PC-3 (cell line): ENCODE measurements around the gene TSPAN2. TPM values are rescaled to one million over a fixed set of nuclear protein-coding genes. Genes with fewer than 3 reads are reported as not detected.
A peak's percentile ranks its signal among the peaks of the same experiment; 100 is the strongest.

Source experiments
- ATAC-seq: fragments of 200-7000 bp; cut with Tn5 transposase; 2 replicates; pipeline ENCODE4 v1.9.1; 2020; ENCODE audit warnings: mild to moderate bottlenecking, moderate library complexity
- BruUV-seq: library from RNA; stranded (reverse); fragments of 400-500 nt; replicated peaks from 2 replicates; lab custom pipeline; 2021; lab: Mats Ljungman, UMichigan
- CTCF ChIA-PET: fragments of 300-600 bp; sonication (Branson Sonifier 250); formaldehyde crosslinking; loops from one replicate; lab custom pipeline; 2022; ENCODE audit warnings: antibody characterized with exemption; lab: Charles Lee
- POLR2A ChIA-PET: fragments of 300-600 bp; sonication (Branson Sonifier 250); formaldehyde crosslinking; loops from one replicate; lab custom pipeline; 2022; ENCODE audit warnings: antibody characterized with exemption; ENCODE audit not compliant: unreplicated experiment; lab: Charles Lee
- DNase-seq: peaks from one replicate; pipeline ENCODE4 v3.0.0-alpha.2; 2015
- H2AFZ ChIP-seq: fragments of 300-600 bp; sonication (generic); 2 replicates; pipeline ENCODE4 v1.6.0; 2016; ENCODE audit warnings: antibody characterized with exemption, low read length
- H3F3A ChIP-seq: fragments of 300-600 bp; sonication (generic); one replicate; pipeline ENCODE4 v1.6.0; 2017; ENCODE audit warnings: antibody characterized with exemption, low read length, control low read depth, mild to moderate bottlenecking; ENCODE audit not compliant: unreplicated experiment
- H3K27ac ChIP-seq: fragments of 300-600 bp; sonication (generic); 2 replicates; pipeline ENCODE4 v1.5.1; 2016; ENCODE audit warnings: mild to moderate bottlenecking, low read length
- H3K27me3 ChIP-seq: fragments of 300-600 bp; sonication (generic); 2 replicates; pipeline ENCODE4 v1.6.1; 2016; ENCODE audit warnings: low read length, mixed read lengths
- H3K36me3 ChIP-seq: fragments of 300-600 bp; sonication (generic); 2 replicates; pipeline ENCODE4 v1.6.1; 2016; ENCODE audit warnings: low read depth, mixed run types, low read length, mixed read lengths
- H3K4me1 ChIP-seq: fragments of 300-600 bp; sonication (generic); 2 replicates; pipeline ENCODE4 v1.5.1; 2016; ENCODE audit warnings: low read length; ENCODE audit not compliant: insufficient read depth
- H3K4me2 ChIP-seq: fragments of 300-600 bp; sonication (generic); 2 replicates; pipeline ENCODE4 v1.6.0; 2016; ENCODE audit warnings: low read length
- H3K4me3 ChIP-seq: fragments of 300-600 bp; sonication (generic); 2 replicates; pipeline ENCODE4 v1.5.1; 2016; ENCODE audit warnings: mild to moderate bottlenecking, low read length, mixed read lengths
- H3K79me2 ChIP-seq: fragments of 300-600 bp; sonication (generic); 2 replicates; pipeline ENCODE4 v1.6.1; 2017; ENCODE audit warnings: low read length, mixed read lengths
- H3K9ac ChIP-seq: fragments of 300-600 bp; sonication (generic); 2 replicates; pipeline ENCODE4 v1.6.0; 2016; ENCODE audit warnings: mild to moderate bottlenecking, low read length
- H3K9me2 ChIP-seq: fragments of 300-600 bp; sonication (generic); replicated peaks from 2 replicates; pipeline ENCODE4 v1.6.1; 2016; ENCODE audit warnings: mixed run types, low read length, mixed read lengths
- H3K9me3 ChIP-seq: fragments of 300-600 bp; sonication (generic); 2 replicates; pipeline ENCODE4 v1.6.1; 2016; ENCODE audit warnings: low read length, mixed read lengths
- H4K20me1 ChIP-seq: fragments of 300-600 bp; sonication (generic); 2 replicates; pipeline ENCODE4 v1.6.1; 2016; ENCODE audit warnings: low read length, mixed read lengths
- EZH2 ChIP-seq: fragments of 300-600 bp; sonication (generic); IDR thresholded peaks from one replicate; pipeline ENCODE4 v1.6.1; 2017; ENCODE audit warnings: antibody characterized with exemption, mild to moderate bottlenecking, low read length; ENCODE audit not compliant: unreplicated experiment
- EZH2phosphoT487 ChIP-seq: fragments of 300-600 bp; sonication (generic); IDR thresholded peaks from 2 replicates; pipeline ENCODE4 v1.6.1; 2018; ENCODE audit warnings: mild to moderate bottlenecking, antibody characterized with exemption, low read length, borderline replicate concordance
- intact Hi-C: fragments of 100-400 bp; cut with micrococcal nuclease; formaldehyde crosslinking; loops from 2 replicates; pipeline ENCODE4 v1.9.0; 2023
- total RNA-seq: library from RNA; depleted of rRNA; stranded (reverse); fragments of >200 nt; gene quantifications from 2 replicates; pipeline ENCODE4 v1.2.3, GENCODE V29; 2014
- TF ChIP-seq, protein P1 (sequence below): fragments of 300-600 bp; sonication (generic); conservative IDR thresholded peaks from 2 replicates; pipeline ENCODE4 v1.5.1; 2017; ENCODE audit warnings: antibody characterized with exemption, low read depth, mild to moderate bottlenecking, low read length

TSPAN2 gene
- total RNA-seq, 1 experiment from 2014 or later = 1.7 TPM

DNA sequence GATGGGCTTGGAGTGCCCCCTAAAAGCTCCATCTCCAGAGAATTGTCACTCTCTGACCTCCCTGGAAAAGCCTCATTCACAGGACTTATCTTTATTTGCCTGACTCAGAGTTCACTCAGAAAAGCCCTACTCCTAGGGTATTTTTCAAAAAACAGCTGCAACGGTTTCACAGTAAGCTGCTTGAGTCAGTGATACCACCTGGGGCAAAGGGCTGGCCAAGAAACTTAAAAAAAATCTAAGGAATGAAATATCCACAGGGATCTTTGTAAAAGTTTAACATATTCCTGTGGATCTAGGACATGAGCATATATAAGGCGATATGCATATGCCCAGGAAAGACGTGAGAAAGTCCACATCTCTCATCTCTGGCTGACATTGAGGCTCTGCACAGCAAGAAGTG lies 33.8 kb upstream of the TSPAN2 start:
- Histone ChIP-seq H3K27ac (no peak overlapping the region), H4K20me1 (no peaks in the 10 kb centered on the region), H3K4me1 (peaks cover 9% of the 10 kb centered on the region; the same call in 1 of the 2 replicates), H3K9me3 (no peaks in the 10 kb centered on the region), H3F3A (no peaks in the 10 kb centered on the region), H2AFZ (0 out of 2 replicates have a peak overlapping the region, but pooled peaks have one; percentile 15), H3K27me3 (no peaks in the 10 kb centered on the region), H3K4me2 (no peak overlapping the region), H3K9me2 (no peaks in the 10 kb centered on the region), H3K79me2 (no peaks in the 10 kb centered on the region), H3K4me3 (no peak overlapping the region), H3K9ac (no peak overlapping the region), H3K36me3 (no peaks in the 10 kb centered on the region)
- CTCF ChIA-PET = no interaction called here
- POLR2A ChIA-PET = no interaction called here
- TF ChIP-seq, protein P1, sequence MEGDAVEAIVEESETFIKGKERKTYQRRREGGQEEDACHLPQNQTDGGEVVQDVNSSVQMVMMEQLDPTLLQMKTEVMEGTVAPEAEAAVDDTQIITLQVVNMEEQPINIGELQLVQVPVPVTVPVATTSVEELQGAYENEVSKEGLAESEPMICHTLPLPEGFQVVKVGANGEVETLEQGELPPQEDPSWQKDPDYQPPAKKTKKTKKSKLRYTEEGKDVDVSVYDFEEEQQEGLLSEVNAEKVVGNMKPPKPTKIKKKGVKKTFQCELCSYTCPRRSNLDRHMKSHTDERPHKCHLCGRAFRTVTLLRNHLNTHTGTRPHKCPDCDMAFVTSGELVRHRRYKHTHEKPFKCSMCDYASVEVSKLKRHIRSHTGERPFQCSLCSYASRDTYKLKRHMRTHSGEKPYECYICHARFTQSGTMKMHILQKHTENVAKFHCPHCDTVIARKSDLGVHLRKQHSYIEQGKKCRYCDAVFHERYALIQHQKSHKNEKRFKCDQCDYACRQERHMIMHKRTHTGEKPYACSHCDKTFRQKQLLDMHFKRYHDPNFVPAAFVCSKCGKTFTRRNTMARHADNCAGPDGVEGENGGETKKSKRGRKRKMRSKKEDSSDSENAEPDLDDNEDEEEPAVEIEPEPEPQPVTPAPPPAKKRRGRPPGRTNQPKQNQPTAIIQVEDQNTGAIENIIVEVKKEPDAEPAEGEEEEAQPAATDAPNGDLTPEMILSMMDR = no peak
- TF ChIP-seq EZH2phosphoT487 (no peak), EZH2 (no peak)
- intact Hi-C loops = no loop called here
- no peak for ATAC-seq
- DNase-seq = peak; percentile 23
- BruUV-seq = no TSS peak

DNA sequence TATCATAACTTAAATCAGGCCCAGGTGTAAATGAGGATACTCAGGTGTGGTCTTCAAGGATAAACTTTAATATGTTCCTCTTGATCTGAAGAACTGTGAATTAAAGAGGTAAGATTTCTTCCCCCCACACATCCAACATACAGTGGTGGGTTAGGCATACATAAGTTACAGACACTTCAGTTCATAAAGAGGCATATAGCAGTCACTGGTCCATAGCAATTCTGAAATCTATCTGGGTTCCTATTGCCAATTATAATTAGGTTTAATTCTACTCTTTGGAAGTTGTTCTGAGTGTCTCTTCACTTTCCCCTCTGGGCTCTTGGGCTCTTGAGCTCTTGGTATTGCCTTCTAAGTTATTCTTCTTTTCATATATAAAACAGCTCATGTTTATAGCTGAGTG lies 32.5 kb upstream of the TSPAN2 start:
- ChIA-PET CTCF (no interaction called here), POLR2A (no interaction called here)
- no peaks in the 10 kb centered on the region for H3K9me3 ChIP-seq
- H3K36me3 ChIP-seq = no peaks in the 10 kb centered on the region
- no peak overlapping the region for H3K4me2 ChIP-seq
- intact Hi-C loops = no loop called here
- H3K27ac ChIP-seq = no peak overlapping the region
- no peak for DNase-seq
- TF ChIP-seq EZH2phosphoT487 (no peak), EZH2 (no peak)
- TF ChIP-seq, protein P1 = no peak
- no peaks in the 10 kb centered on the region for H3F3A ChIP-seq
- H3K79me2 ChIP-seq = no peaks in the 10 kb centered on the region
- BruUV-seq = no TSS peak
- no peaks in the 10 kb centered on the region for H3K9me2 ChIP-seq
- no peaks in the 10 kb centered on the region for H3K27me3 ChIP-seq
- H4K20me1 ChIP-seq = no peaks in the 10 kb centered on the region
- no peak overlapping the region for H3K9ac ChIP-seq
- H3K4me3 ChIP-seq = no peak overlapping the region
- H3K4me1 ChIP-seq = peaks cover 23% of the 10 kb centered on the region
- ATAC-seq = no peak
- H2AFZ ChIP-seq = no peak overlapping the region

DNA sequence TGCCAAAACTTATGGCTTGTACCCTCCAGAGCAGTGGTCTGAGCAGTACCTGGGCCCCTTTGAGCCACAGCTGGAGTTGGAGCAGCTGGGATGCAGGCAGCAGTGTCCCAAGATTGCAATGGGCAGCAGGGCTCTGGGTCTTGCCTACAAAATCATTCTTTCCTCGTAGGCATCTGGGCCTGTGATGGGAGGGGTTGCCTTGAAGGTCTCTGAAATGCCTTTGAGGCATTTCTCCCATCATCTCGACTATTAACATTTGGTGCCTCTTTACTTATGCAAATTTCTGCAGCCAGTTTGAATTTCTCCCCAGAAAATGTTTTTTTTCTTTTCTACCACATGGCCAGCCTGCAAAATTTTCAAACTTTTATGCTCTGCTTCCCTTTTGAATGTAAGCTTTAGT lies 31.0 kb upstream of the TSPAN2 start:
- Histone ChIP-seq H3K4me2 (no peak overlapping the region), H3K9ac (no peak overlapping the region), H4K20me1 (no peaks in the 10 kb centered on the region), H3K27me3 (no peaks in the 10 kb centered on the region), H3F3A (no peaks in the 10 kb centered on the region), H3K9me2 (no peaks in the 10 kb centered on the region), H3K36me3 (no peaks in the 10 kb centered on the region), H3K4me3 (no peak overlapping the region), H3K4me1 (peaks cover 35% of the 10 kb centered on the region), H3K79me2 (no peaks in the 10 kb centered on the region), H3K27ac (no peak overlapping the region), H2AFZ (no peak overlapping the region), H3K9me3 (no peaks in the 10 kb centered on the region)
- ChIA-PET POLR2A (no interaction called here), CTCF (no interaction called here)
- BruUV-seq = no TSS peak
- ATAC-seq (no peak), DNase-seq (no peak)
- intact Hi-C loops = no loop called here
- TF ChIP-seq EZH2 = no peak
- TF ChIP-seq, protein P1 = no peak
- no peak for TF ChIP-seq EZH2phosphoT487
